Neural progenitor cell (in vitro differentiated cells): Measurements from ENCODE around the gene C2orf69. TPM values are rescaled to one million over a fixed set of nuclear protein-coding genes. Genes with fewer than 3 reads are reported as not detected.

ENCODE experiments used
- DNase-seq: peaks from one replicate; pipeline ENCODE4 v3.0.0-alpha.2; 2016; ENCODE audit warnings: low spot score
- H2AFZ ChIP-seq: fragments of 200-600 bp; sonication (generic); replicated peaks from 2 replicates; pipeline ENCODE4 v1.6.1; 2016; ENCODE audit warnings: antibody characterized with exemption
- H3F3A ChIP-seq: fragments of 200-600 bp; sonication (generic); 2 replicates; pipeline ENCODE4 v1.6.1; 2016; ENCODE audit warnings: antibody characterized with exemption, low read depth
- H3K27ac ChIP-seq: fragments of 200-600 bp; sonication (generic); 2 replicates; pipeline ENCODE4 v1.5.1; 2016; ENCODE audit warnings: mild to moderate bottlenecking
- H3K27me3 ChIP-seq: fragments of 200-600 bp; sonication (generic); 2 replicates; pipeline ENCODE4 v1.6.1; 2016; ENCODE audit warnings: mild to moderate bottlenecking, moderate library complexity
- H3K36me3 ChIP-seq: fragments of 200-600 bp; sonication (generic); 2 replicates; pipeline ENCODE4 v1.5.1; 2016
- H3K4me1 ChIP-seq: fragments of 200-600 bp; sonication (generic); 2 replicates; pipeline ENCODE4 v1.6.1; 2016; ENCODE audit warnings: mixed run types
- H3K4me2 ChIP-seq: fragments of 200-600 bp; sonication (generic); 2 replicates; pipeline ENCODE4 v1.6.1; 2016
- H3K4me3 ChIP-seq: fragments of 200-600 bp; sonication (generic); 2 replicates; pipeline ENCODE4 v1.5.1; 2016
- H3K79me2 ChIP-seq: fragments of 200-600 bp; sonication (generic); 2 replicates; pipeline ENCODE4 v1.6.1; 2016; ENCODE audit warnings: low read depth
- H3K9ac ChIP-seq: fragments of 200-600 bp; sonication (generic); 2 replicates; pipeline ENCODE4 v1.6.1; 2016
- H3K9me3 ChIP-seq: fragments of 200-600 bp; sonication (generic); 2 replicates; pipeline ENCODE4 v1.5.1; 2016; ENCODE audit warnings: low read depth
- H4K20me1 ChIP-seq: fragments of 200-600 bp; sonication (generic); 2 replicates; pipeline ENCODE4 v1.6.1; 2016; ENCODE audit warnings: low read depth
- H3K27ac Mint-ChIP-seq: 3 replicates; pipeline ENCODE4 v1.8.0; 2021; ENCODE audit warnings: mixed read lengths
- H3K27me3 Mint-ChIP-seq: 2 replicates; pipeline ENCODE4 v1.8.0; 2022; ENCODE audit warnings: low read depth, mild to moderate bottlenecking, inconsistent platforms, moderate library complexity, mixed read lengths; ENCODE audit not compliant: insufficient read depth
- H3K36me3 Mint-ChIP-seq: 3 replicates; pipeline ENCODE4 v1.8.0; 2021; ENCODE audit warnings: mixed read lengths
- H3K4me1 Mint-ChIP-seq: 3 replicates; pipeline ENCODE4 v1.8.0; 2021; ENCODE audit warnings: mixed read lengths
- H3K4me3 Mint-ChIP-seq: 3 replicates; pipeline ENCODE4 v1.8.0; 2021; ENCODE audit warnings: mild to moderate bottlenecking, moderate library complexity, mixed read lengths
- H3K9me3 Mint-ChIP-seq: 3 replicates; pipeline ENCODE4 v1.8.0; 2020; ENCODE audit warnings: mixed read lengths
- EZH2 ChIP-seq: fragments of 200-600 bp; sonication (generic); IDR thresholded peaks from 2 replicates; pipeline ENCODE4 v1.6.1; 2017; ENCODE audit warnings: antibody characterized with exemption, mild to moderate bottlenecking, moderate library complexity
- EZH2phosphoT487 ChIP-seq: fragments of 200-600 bp; sonication (generic); IDR thresholded peaks from 2 replicates; pipeline ENCODE4 v1.6.1; 2017; ENCODE audit warnings: antibody characterized with exemption
- total RNA-seq: library from RNA; depleted of rRNA; stranded (reverse); fragments of >200 nt; gene quantifications from 2 replicates; pipeline ENCODE4 v1.2.3, GENCODE V29; 2015; ENCODE audit warnings: low replicate concordance
- TF ChIP-seq, protein P1 (sequence below): fragments of 200-600 bp; sonication (generic); IDR thresholded peaks from 2 replicates; pipeline ENCODE4 v1.5.1; 2017; ENCODE audit warnings: antibody characterized with exemption, mild to moderate bottlenecking

Gene C2orf69
- total RNA-seq, 1 donor from 2014 or later, result 43.8 TPM

DNA sequence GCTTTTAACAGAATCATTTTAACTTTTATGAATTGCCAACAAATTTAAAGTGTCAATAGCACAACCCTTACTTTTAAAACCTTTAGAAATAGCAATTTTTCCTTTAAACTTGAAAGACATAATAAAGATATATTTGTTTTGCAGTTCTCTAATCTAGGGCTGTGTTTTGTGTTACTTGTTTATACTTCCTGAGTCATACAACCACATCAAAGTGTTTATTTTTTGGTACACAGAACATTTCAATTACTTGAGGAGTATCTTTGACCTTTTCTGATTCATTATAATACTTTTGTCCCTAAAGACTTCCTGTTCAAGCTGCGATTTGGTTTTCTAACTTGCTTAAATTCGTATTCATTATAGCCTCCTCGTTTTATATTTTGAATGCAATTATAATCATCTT lies 22.4 kb downstream of the C2orf69 start:
- H3K27me3 ChIP-seq, result no peaks in the 10 kb centered on the region
- no peak overlapping the region for H3K4me2 ChIP-seq
- no peak overlapping the region for H3K9ac ChIP-seq
- Mint-ChIP-seq H3K27ac (no peak overlapping the region), H3K9me3 (no peaks in the 10 kb centered on the region), H3K4me1 (peaks cover 4% of the 10 kb centered on the region), H3K36me3 (peaks cover 20% of the 10 kb centered on the region), H3K4me3 (no peak overlapping the region), H3K27me3 (no peaks in the 10 kb centered on the region)
- H3K27ac ChIP-seq, result no peak overlapping the region
- H2AFZ ChIP-seq, result no peak overlapping the region
- H4K20me1 ChIP-seq, result peaks cover 10% of the 10 kb centered on the region
- H3K79me2 ChIP-seq, result peaks cover 4% of the 10 kb centered on the region
- TF ChIP-seq EZH2, result no peak
- TF ChIP-seq, protein P1, sequence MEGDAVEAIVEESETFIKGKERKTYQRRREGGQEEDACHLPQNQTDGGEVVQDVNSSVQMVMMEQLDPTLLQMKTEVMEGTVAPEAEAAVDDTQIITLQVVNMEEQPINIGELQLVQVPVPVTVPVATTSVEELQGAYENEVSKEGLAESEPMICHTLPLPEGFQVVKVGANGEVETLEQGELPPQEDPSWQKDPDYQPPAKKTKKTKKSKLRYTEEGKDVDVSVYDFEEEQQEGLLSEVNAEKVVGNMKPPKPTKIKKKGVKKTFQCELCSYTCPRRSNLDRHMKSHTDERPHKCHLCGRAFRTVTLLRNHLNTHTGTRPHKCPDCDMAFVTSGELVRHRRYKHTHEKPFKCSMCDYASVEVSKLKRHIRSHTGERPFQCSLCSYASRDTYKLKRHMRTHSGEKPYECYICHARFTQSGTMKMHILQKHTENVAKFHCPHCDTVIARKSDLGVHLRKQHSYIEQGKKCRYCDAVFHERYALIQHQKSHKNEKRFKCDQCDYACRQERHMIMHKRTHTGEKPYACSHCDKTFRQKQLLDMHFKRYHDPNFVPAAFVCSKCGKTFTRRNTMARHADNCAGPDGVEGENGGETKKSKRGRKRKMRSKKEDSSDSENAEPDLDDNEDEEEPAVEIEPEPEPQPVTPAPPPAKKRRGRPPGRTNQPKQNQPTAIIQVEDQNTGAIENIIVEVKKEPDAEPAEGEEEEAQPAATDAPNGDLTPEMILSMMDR, result no peak
- no peak for TF ChIP-seq EZH2phosphoT487
- H3F3A ChIP-seq, result peaks cover 27% of the 10 kb centered on the region
- H3K4me1 ChIP-seq, result no peaks in the 10 kb centered on the region
- peaks cover 16% of the 10 kb centered on the region for H3K36me3 ChIP-seq
- no peak overlapping the region for H3K4me3 ChIP-seq
- no peak for DNase-seq
- no peaks in the 10 kb centered on the region for H3K9me3 ChIP-seq

DNA sequence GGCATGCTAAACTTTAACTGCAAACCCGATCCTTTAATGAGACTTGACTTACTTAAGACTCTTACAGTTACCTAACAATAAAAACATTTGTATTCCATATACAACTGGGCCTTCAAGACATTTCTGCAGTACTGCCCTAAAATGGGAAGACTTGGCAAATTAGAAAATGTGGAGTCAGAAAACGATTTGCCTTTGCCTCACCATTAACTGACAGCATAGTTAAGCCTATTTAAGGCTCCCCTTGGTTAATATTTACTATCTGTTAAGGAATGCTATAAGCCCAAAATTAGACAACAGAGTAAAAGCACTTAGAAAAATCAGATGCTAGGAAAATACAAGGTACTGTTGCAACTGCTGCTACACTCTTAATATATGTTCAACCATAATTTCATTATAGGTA lies 25.5 kb downstream of the C2orf69 start:
- Histone ChIP-seq H3K4me1 (no peaks in the 10 kb centered on the region), H4K20me1 (peaks cover 6% of the 10 kb centered on the region), H2AFZ (no peak overlapping the region), H3K27me3 (no peaks in the 10 kb centered on the region), H3K27ac (no peak overlapping the region), H3K4me2 (no peak overlapping the region), H3K36me3 (peaks cover 14% of the 10 kb centered on the region), H3K79me2 (peaks cover 6% of the 10 kb centered on the region), H3K9me3 (no peaks in the 10 kb centered on the region), H3K4me3 (no peak overlapping the region), H3K9ac (no peak overlapping the region), H3F3A (peaks cover 15% of the 10 kb centered on the region)
- DNase-seq, result no peak
- no peaks in the 10 kb centered on the region for H3K27me3 Mint-ChIP-seq
- no peak overlapping the region for H3K4me3 Mint-ChIP-seq
- no peaks in the 10 kb centered on the region for H3K9me3 Mint-ChIP-seq
- no peak for TF ChIP-seq EZH2
- TF ChIP-seq, protein P1, result no peak
- TF ChIP-seq EZH2phosphoT487, result no peak
- peaks cover 22% of the 10 kb centered on the region for H3K36me3 Mint-ChIP-seq
- no peaks in the 10 kb centered on the region for H3K4me1 Mint-ChIP-seq
- no peak overlapping the region for H3K27ac Mint-ChIP-seq

DNA sequence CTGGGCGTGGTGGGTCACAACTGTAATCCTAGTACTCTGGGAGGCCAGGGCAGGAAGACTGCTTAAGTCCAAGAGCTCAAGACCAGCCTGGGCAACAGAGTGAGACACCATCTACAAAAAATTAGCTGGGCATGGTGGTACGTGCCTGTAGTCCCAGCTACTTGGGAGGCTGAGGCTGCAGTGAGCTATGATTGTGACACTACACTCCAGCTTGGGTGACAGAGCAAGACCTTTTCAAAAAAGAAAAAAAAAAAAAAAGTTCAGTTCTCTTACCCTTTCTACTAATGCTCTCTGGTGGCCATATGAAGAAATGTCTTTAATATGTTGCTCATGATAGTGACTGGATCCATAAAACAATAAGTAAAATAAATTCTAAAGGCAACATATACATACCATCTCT lies 29.3 kb downstream of the C2orf69 start:
- H3K36me3 ChIP-seq, result peaks cover 12% of the 10 kb centered on the region
- no peak overlapping the region for H3K27ac ChIP-seq
- no peak overlapping the region for H3K4me2 ChIP-seq
- TF ChIP-seq, protein P1, result peak; percentile 45
- no peak for TF ChIP-seq EZH2
- no peaks in the 10 kb centered on the region for H3K4me1 Mint-ChIP-seq
- no peaks in the 10 kb centered on the region for H4K20me1 ChIP-seq
- peaks cover 18% of the 10 kb centered on the region for H3K36me3 Mint-ChIP-seq
- DNase-seq, result peak; percentile 4
- no peaks in the 10 kb centered on the region for H3F3A ChIP-seq
- no peak overlapping the region for H3K4me3 ChIP-seq
- H2AFZ ChIP-seq, result no peak overlapping the region
- H3K9me3 Mint-ChIP-seq, result no peaks in the 10 kb centered on the region
- no peak overlapping the region for H3K4me3 Mint-ChIP-seq
- H3K9me3 ChIP-seq, result no peaks in the 10 kb centered on the region
- no peaks in the 10 kb centered on the region for H3K27me3 ChIP-seq
- no peaks in the 10 kb centered on the region for H3K27me3 Mint-ChIP-seq
- no peak overlapping the region for H3K9ac ChIP-seq
- no peaks in the 10 kb centered on the region for H3K4me1 ChIP-seq
- peaks cover 26% of the 10 kb centered on the region for H3K79me2 ChIP-seq
- H3K27ac Mint-ChIP-seq, result no peak overlapping the region

DNA sequence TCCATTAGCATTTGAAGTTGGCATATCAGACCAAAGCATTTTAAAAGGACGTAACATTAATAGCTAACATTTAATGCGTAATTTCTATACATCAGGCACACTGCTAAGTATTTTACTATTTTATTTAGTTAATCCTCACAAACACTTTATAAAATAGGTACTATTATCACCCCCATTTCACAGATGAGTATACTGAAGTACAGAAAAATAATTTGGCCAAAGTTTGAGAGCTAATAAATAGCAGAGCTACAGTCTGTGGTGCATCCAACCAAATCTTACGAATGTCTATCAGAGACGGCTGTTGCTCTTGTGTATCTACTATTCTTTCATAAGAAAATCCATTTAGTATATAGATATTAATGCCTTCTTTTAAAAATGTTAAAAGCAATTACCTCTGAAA lies 32.3 kb downstream of the C2orf69 start:
- H4K20me1 ChIP-seq, result no peaks in the 10 kb centered on the region
- Mint-ChIP-seq H3K4me3 (no peak overlapping the region), H3K4me1 (no peaks in the 10 kb centered on the region), H3K9me3 (no peaks in the 10 kb centered on the region), H3K36me3 (peaks cover 16% of the 10 kb centered on the region), H3K27ac (no peak overlapping the region), H3K27me3 (no peaks in the 10 kb centered on the region)
- H3K9ac ChIP-seq, result no peak overlapping the region
- peaks cover 15% of the 10 kb centered on the region for H3K36me3 ChIP-seq
- H3K4me1 ChIP-seq, result no peaks in the 10 kb centered on the region
- H2AFZ ChIP-seq, result no peak overlapping the region
- no peak overlapping the region for H3K4me3 ChIP-seq
- H3K79me2 ChIP-seq, result peaks cover 31% of the 10 kb centered on the region
- TF ChIP-seq, protein P1, result no peak
- no peak for TF ChIP-seq EZH2phosphoT487
- TF ChIP-seq EZH2, result no peak
- H3F3A ChIP-seq, result no peaks in the 10 kb centered on the region
- H3K27ac ChIP-seq, result no peak overlapping the region
- H3K4me2 ChIP-seq, result no peak overlapping the region
- no peak for DNase-seq
- no peaks in the 10 kb centered on the region for H3K9me3 ChIP-seq
- no peaks in the 10 kb centered on the region for H3K27me3 ChIP-seq
